Measurements from ENCODE around the gene HLA-DRA.

DNA sequence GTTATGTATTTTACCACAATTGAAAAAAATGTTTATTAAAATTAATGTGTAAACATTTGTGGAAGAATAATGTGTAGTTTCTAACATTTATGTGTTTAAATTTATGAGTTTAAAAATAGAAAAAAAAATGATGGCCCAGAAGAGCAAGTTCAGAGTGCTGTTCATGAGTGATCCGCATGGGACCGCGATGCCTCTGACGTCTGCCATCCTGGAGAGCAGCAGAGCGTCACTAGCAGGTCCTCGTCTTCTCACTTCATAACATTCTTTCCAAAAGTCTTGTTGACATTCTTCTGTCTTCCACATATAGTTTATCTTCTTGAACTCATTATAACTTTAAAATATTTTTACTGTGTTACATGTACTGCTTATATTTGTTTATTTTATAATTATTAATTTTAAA, 48.2 kb upstream of the HLA-DRA start:
- TF ChIP-seq EZH2 (IDR thresholded peaks at IDR 0.05) (no peak), POLR2AphosphoS5 (IDR thresholded peaks at IDR 0.05; ENCODE audit: borderline replicate concordance, low read depth, low read length) (no peak), FOXP2 (optimal IDR thresholded peaks at IDR 0.05; ENCODE audit: control extremely low read depth, extremely low read length, insufficient read depth) (no peak)
